Activated CD4-positive, CD25-positive, alpha-beta regulatory T cell treated with anti-CD3 and anti-CD28 coated beads, Interleukin-2, amount 50 U/mL, for 16 hours (primary cell): ENCODE measurements around the gene GRK3.
"Not testable (repeated sequence)": the region's sequence is repeated elsewhere in the genome, so short reads cannot be mapped to it uniquely, and the experiment has no call there.

ENCODE experiments used
- DNase-seq: peaks from one replicate; pipeline ENCODE4 v3.0.0-alpha.2; 2020; ENCODE audit warnings: low read depth, low spot score

GRK3 gene

DNA sequence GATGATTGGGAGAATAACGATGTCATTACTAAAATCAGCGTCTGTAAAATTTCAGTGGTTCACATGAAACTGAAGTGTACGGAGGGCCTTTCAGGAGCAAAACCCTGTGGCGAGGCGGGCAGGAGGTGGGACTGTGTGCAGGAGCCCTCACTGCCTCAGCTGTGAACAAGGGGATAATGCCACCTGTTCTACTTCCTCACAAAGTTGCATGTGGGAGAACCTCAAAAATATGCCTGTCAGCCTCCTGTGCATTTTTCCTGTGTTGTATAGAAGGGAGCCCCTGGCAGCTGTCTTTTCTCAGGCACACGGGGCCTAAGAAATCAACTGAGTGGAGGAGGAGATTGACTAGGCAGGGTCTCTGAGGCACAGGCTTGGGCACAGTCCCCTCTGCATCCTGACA, 134.5 kb downstream of the GRK3 start:
- no peak for DNase-seq

DNA sequence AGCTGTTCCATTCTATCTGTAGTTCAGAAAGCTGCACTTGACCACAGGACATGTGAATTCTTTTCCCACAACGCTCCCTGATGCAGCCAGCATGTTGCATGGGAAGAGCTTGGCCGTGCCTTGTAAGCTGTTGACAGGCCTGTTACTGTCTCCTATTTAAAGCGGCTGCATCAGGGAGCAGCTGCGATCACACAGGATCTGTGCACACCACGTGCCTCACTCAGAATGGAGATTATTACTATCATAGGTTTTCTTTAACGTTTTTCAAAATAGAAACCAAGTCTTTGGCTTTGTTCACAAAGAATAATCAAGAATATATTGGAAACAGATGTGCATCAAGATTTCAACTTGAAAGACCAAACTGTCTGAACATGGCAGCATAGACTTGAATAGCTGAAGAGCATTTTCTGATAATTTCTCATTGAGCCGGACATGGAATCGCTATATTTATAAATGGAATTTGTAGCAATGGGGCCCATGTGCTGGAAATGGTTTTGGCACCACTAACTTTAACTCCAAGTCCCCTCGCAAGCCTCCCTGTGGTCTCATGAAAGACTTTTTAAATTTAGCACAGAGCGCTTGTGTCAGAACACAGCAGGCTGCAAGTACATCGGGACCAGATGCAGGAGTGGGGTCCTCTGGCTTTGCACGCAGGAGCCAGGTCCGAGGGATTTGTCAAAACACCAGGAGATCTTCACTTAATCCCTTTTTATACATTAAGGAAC, 136.7 kb downstream of the GRK3 start:
- no peak for DNase-seq

DNA sequence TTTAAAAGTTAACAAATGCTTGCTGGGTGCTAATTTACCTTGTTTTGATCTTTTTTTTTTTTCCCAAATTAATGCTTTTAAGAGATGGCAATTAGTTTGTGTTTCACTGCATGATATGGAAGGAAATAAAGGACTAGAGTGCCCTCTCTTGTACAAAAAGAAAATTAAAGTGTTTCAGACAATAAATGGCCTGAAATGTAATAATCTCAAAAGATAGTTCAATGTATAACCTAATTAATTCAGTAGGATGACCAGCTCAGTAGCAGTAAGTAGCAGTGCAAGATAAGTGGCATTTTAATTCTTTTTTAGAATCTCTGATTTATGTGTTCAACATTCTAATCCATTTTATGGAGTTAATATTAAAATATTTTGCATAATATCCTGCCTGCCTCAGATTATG, 137.6 kb downstream of the GRK3 start:
- no peak for DNase-seq

DNA sequence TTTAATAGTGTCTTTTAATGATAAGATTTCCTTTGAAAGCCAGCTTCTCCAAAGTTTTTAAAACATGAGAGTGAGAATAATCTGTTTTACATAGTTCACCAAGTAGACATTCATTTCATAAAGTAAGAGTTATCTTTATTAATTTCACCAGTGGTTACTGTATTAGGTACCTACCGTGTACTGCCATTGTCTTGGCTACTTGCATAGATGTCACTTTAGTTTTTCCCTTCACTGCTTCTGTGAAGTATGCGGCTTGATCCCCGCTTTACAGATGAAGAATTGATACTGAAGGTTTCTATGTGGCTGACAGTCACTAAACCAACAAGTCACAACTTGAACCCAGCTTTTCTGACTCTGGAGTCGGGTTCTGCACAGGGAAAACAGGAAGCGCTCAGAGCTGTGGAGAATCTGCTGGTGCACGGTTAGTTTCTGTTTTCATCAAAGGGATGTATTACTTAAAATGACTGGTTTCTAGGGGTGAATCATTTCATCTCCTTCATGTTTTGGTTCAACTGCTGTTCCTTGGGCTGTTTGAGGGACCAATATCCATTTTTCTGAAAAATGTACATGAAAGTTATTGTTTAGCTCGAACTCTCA, 138.2 kb downstream of the GRK3 start:
- DNase-seq = no peak

DNA sequence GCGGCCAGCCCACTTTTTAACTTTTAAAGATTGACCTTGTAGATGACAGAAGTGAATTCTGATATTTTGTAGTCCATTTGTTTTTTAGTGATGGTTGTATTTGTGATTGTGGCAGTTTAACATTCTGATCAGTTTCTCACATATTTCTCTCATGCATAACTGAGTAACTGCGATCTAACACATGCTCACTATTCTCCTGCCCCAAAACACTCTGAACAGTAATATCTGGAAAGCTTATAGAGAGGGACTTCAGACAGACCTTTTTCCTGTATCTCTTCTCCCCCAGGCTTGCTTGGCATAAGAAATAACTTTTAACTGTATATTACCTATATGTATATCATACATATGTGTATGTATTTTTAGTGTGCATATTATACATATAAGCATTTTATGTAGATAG, 140.2 kb downstream of the GRK3 start:
- no peak for DNase-seq

DNA sequence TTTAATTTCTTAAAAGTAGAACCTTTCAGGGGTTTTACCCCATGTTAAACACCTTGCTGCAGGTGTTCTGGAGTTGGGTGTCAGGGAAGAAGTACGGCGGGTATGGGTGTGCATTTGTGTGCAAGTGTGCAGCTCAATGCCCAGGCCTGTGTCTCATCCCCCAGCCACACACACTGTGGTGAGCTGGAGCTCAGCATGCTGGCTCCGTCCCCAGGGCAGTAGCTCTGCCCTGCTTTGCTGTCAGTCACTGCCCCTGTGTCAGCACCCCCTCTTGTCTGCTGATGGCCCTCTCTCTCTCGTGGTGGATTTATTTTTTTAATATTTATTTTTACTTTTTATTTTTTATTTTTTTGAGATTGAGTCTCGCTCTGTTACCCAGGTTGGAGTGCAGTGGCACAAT, 141.7 kb downstream of the GRK3 start:
- DNase-seq = no peak

DNA sequence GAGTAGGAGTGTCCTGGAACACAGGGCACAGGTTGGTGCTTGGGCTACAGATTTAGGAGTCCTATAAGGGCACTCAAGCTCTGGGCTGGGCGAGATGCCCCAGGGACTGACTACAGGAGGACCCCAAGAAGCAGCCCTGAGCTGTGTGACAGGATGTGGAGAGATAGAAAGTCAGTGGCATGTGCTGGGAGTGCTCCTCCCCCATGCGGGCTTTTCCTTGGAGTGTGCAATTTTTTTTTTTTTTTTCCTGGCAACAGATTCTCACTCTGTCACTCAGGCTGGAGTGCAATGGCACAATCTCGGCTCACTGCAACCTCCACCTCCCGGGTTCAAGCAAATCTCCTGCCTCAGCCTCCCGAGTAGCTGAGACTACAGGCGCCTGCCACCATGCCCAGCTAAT, 144.0 kb downstream of the GRK3 start:
- DNase-seq = not testable (repeated sequence)

DNA sequence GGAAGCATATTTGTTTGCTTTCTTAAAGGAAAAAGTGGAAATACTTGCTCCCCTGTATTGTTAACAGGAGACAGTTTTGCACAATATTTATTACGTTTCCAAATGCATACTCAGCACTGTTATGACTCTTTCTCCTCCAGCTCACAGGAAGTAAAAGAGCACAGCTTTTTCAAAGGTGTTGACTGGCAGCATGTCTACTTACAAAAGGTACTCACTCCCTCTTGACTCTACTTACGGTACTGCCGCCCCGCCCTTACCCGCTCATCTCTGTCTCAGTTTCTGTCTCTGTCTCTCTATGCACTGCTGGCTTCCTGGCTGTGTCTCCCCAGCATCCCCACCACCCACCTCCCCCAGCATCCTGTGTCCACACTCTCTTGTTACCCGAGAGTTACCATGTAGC, 145.3 kb downstream of the GRK3 start:
- no peak for DNase-seq

DNA sequence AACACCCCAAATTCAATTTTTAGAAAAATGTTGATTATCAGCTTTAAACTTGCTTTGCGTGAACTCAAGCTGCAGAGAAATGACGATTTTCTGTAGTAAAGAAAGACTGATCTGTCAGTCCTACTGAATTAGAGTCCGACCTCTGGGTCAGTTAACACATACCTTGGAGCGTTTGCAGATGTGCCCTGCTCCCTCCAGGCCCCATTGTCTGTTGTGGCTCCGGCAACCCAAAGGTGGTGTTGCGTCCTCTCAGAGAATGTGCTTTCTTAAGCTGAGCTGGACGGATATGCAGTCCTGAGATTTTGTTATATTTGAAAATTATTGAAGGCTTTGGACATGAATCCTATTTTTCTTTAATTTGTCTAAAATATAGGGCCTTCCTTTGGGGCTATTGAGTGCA, 146.0 kb downstream of the GRK3 start:
- no peak for DNase-seq

DNA sequence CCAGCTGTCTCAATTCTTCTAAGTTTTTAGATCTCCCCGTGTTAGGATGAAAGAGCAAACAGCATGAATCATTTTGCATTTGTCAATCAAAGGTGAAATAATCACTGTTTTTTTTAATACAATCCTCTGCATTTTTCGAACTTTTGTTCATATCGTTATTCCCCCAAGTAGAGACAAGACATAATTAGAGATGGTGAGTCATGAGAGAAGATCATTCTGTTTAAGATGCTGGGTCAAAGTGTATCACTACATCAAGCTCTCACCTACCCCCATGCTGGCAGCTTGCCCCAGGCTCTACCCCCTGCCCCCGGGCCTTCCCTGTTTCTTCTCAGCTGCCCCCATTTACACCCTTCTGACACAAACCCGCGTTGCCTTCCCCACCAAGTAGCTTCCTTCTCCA, 147.0 kb downstream of the GRK3 start:
- DNase-seq = no peak

DNA sequence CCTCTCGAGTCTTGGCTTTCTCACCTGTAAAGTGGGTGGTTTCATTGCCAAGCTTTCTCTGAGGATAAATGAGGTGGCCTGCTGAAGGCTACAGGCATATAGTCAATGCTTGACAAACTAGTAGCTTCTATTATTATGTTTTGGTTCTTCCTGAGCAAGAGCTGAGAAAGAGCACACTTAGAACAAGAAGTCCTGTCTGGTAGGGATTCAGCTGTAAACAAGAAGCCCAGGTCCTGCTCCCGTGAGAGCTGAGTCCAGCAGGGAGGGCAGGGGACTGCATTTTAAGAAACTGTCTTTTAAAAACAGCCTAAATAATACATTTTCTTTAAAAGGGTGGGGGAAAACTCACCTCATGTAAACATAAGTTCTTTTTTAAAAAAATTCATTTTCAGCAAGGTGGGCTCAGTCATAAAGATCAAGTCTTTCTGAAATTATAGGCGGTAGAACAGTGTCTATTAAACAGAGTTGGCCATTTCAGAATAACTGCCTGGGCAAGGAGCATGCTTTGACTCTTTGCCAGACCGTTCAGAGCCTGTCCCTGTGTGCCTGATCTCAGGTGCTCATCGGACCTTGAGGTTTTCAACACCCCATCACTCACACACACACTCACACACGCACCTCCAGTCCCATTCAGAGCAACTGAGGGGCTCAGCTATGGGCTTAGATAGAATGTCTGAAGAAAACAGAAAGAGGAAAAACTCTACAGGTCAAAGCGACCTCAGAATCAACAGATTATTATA, 148.4 kb downstream of the GRK3 start:
- DNase-seq = no peak

DNA sequence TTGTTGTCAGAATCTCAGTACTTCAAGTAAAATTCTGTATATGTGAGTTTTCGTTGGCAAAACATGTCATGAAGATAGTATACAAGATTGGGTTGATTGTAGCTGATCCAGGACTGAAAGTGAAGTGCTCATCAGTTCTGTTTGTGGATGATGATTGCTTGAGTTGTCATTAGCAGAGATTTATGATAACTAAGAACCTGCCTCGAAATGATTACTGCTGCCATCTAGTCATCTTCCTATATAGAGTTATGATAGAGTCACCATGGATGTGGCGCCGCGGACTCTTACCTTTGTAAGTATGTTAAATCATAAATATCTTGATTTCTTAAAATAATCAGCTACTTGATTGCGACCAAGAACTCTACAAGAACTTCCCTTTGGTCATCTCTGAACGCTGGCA, 149.6 kb downstream of the GRK3 start:
- DNase-seq = no peak

DNA sequence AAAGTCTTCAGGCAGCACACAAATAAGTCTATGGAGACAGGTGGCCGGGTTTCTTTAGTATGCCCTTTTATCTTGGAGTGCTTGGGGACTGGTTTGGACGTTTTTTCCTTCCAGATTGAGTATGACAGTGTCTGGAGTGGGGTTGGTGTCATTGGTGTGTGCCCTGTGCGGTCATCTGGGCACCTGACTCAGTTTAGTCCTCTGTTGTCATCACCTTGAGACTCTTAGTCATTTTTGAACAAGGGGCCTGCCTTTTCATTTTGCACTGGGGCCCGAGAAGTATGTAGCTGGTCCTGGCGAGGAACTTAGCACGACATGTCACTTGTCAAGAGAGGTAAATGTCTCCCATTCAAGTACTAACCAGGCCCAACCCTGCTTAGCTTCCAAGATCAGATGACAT, 150.3 kb downstream of the GRK3 start:
- no peak for DNase-seq

DNA sequence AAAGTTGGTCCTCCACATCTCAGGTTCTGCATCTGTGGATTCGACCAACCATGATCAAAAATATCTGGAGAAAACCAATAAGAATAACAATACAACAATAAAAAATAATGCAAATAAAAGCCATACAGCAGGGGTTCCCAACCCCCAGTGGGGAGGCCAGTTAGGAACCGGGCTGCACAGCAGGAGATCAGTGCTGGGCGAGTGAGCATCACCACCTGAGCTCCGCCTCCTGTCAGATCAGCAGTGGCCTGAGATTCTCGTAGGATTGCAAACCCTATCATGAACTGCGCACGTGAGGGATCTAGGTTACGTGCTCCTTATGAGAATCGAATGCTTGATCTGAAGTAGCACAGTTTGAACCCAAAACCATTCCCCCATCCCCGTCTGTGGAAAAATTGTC, 152.2 kb downstream of the GRK3 start:
- no peak for DNase-seq

DNA sequence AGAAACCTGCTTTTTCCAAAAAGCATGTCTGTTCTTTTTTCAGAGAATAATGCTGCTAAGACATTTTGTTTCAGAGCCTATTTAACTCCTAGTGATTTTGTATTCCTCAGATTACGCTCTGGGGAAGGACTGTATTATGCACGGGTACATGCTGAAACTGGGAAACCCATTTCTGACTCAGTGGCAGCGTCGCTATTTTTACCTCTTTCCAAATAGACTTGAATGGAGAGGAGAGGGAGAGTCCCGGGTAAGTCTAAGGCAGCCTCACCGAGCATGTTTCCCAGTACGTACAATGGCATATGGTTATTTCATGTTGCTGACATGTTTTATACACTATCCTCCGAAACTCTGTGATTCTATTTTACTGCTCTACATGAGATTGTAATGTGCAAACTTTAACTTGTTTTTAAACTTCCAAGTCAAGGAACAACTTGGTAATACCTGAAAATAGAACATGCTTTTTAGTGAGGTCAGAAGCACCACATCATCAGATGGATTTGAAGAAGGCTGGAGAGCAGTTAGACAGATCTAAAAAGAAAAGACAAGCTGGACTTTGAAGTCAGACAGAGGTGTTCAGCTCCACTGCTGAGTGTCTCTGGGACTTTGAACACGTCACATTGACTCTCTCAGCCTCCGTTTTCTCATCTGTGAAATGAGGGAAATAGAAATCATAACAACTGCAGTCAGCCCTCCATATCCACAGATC, 153.8 kb downstream of the GRK3 start:
- DNase-seq = no peak

DNA sequence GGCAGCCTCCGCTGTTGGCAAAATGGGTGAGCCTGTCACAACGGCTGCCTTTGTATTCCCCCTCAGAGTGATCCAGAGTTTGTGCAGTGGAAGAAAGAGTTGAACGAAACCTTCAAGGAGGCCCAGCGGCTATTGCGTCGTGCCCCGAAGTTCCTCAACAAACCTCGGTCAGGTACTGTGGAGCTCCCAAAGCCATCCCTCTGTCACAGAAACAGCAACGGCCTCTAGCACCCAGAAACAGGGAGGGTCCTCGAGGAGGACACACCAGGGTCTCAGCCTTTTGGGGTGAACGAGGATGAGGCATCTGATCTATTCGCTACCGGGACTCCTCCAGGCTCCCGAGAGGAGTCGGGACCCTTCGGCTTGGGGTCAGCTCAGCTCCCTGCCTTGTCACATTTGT, 157.7 kb downstream of the GRK3 start:
- no peak for DNase-seq

DNA sequence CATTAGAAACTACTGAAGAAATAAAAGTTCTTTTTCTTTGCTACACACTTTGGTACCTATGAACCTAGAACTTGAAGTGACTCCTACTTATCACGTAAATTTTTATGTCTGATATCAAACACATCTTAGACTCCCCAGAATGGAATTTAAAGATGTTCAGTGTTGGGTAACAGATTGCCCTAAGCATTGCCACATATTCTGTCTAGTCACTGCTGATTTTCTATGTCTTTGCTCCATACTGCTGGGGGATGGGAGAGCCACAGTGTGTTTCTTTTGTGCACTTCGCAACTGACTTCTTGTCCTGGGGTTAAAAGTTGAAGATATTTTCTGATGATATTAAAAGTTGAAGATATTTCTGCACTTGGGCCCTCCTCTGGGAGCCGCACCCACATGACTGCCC, 158.2 kb downstream of the GRK3 start:
- no peak for DNase-seq

DNA sequence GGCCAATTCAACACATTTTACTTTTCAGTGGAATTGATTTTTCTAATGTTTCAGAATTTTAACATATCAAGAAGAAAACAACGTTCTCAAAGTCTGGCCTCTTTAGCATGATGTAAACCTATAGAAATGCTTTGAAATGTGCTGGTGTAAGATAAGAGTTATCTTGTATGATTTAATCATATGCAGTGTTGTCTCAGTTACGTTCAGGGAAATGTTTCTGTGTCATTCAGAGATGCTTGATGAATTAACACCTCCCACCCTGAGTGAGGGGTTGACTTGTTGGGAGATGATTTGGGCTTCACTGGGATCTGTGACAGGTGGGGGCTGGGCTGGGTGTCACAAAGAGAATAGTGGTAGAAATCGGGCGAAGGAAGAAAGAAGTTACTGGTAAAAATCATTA, 161.8 kb downstream of the GRK3 start:
- no peak for DNase-seq

DNA sequence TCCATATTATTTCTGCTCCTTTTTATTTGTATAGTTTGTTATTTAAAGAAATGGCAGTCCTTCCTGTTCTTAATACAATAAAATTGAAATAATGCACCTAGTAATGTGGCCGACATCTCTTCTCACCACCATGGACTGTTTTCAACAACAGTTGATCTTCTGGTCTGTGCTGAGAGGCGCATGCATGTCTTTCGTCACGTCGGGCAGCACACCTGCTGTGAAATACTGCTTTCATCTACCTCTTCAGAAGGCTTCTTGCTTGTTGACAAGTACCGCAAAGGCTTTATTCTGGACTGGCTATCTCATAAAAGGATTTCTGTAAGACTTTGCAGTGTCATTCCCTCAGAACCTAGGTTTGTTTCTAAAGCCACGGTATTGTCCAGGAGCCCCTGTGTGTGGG, 163.6 kb downstream of the GRK3 start:
- DNase-seq = no peak

DNA sequence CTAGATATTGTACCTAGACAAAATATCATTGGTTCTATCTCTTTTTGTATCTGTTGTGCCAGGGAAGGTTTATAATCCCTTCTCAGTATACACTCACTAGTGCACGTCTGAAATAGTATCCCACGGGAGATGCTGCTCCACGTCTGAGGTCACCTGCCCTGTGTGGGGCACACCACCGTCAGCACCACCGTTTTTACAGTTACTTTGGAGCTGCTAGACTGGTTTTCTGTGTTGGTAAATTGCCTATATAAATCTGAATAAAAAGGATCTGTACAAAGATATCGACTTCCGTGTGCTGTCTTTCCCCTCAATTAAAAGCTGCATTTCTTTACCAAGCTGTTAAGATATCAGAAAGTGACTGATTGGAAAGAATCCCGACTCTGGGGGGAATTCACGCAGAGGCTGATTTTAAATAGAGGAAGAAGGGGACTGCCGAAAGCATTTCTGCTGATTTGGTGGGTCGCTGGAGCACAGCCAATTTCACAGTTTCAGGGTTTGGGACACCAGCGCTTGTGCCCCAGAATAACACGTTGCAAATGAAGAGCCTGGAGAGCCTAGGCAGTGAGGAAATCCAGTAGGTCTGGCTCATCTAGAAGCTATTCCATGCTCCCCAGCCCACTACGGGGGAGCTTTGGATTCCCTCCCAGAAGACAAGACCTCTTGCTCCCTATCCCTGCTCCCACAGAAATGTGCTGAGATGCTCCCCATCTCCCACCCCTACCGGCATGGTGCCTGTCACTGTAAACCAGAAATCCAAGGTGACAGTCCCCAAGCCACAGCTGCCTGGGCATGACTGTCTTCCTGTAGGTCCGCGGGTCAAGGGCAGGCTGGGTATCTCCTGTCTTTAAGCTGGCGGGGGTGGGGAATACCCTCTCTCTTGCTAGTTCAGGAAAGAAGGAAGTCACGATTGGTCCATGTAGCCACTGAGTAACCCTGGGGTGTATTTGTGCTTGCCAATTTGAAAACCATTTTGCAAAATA, 164.8 kb downstream of the GRK3 start:
- DNase-seq = no peak

DNA sequence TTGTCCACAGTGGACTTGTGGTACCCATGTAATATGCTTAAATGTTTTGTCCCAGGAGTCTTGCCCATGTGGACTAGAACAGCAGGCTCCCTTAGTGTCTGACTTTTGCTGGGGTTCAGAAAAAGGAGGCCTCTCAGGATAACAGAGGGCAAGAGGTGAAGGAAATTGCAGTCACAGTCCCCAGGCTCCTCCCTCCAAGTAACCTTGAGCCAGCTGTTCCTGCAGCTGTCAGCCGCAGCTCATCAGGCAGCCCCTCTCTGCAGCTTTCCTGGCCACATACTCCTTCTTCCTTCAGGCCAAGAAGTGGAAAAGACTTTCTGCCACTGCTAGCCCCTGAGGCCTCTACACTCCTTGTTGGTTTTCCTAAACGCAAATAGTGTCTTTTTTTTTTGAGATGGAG, 171.2 kb downstream of the GRK3 start:
- DNase-seq = no peak
